Measurements from ENCODE around the gene CTCFL. TPM values are rescaled to one million over a fixed set of nuclear protein-coding genes. Genes with fewer than 3 reads are reported as not detected.

CTCFL gene
- total and polyA plus RNA-seq, 2 donors (not counting 3 experiments of a cell fraction or from before 2014, with no cell fraction given), result not detected

GRCh38 chr20:57448764-57449354 is 76.1 kb downstream of the CTCFL start:
- intact Hi-C loops (cut with micrococcal nuclease), result no loop called here
- H3K4me3 ChIP-seq (replicated peaks in 1 of 3; ENCODE audit: insufficient read depth in 1 of 3, low read depth in 1 of 3, low read length in 3 of 3), result no peak overlapping the region
- no TSS peak for BruUV-seq (replicated peaks)
- CTCF ChIA-PET, result interaction anchor here (1.0 kb wide), 1 partner anchor 16 kb away, joined by 3 read pairs; no protein-coding TSS in a partner anchor
- H3K27me3 ChIP-seq (ENCODE audit: control insufficient read depth in 2 of 2, insufficient read depth in 2 of 2, low read length in 2 of 2), result no peaks in the 10 kb centered on the region
- FAIRE-seq (no peak), DNase-seq (ENCODE audit: low read depth, low spot score) (no peak)
- H3K9ac ChIP-seq (replicated peaks; ENCODE audit: extremely low read depth, insufficient read depth, low read length), result no peak overlapping the region
- H3K27ac ChIP-seq (ENCODE audit: insufficient read depth, low read depth, low read length), result no peak overlapping the region
- H3K4me1 ChIP-seq (ENCODE audit: control insufficient read depth, extremely low read depth, insufficient read depth, low read length), result no peaks in the 10 kb centered on the region
- no peaks in the 10 kb centered on the region for H3K36me3 ChIP-seq (ENCODE audit: control insufficient read depth in 2 of 2, extremely low read depth in 1 of 2, insufficient read depth in 2 of 2, low read length in 2 of 2)
- H2AFZ ChIP-seq (ENCODE audit: low read depth, low read length), result no peak overlapping the region
- no peaks in the 10 kb centered on the region for H4K20me1 ChIP-seq (replicated peaks; ENCODE audit: control insufficient read depth, extremely low read depth, insufficient read depth, low read length)
- POLR2A ChIA-PET, result no interaction called here
- no peak for TF ChIP-seq JUN (IDR thresholded peaks at IDR 0.05; ENCODE audit: borderline replicate concordance, insufficient read depth, insufficient read length, low read depth)
- H3K9me1 ChIP-seq (replicated peaks; ENCODE audit: control insufficient read depth, extremely low read depth, insufficient read depth, low read length), result no peaks in the 10 kb centered on the region
- H3K79me2 ChIP-seq (ENCODE audit: control insufficient read depth, insufficient read depth, low read length), result no peaks in the 10 kb centered on the region
- H3K4me2 ChIP-seq (ENCODE audit: insufficient read depth, low read length), result no peak overlapping the region
- dilution Hi-C loops (cut with MboI; ENCODE audit: extremely low pct_ligation_motif_present, low sequenced_read_pairs), result no loop called here
- H3K9me3 ChIP-seq (replicated peaks; ENCODE audit: control insufficient read depth, insufficient read depth, low read length), result no peaks in the 10 kb centered on the region

Other genes starting within 250 kb of the CTCFL start
- not detected in 2 replicates for gene SPO11, start 195.3 kb downstream of the CTCFL start, total RNA-seq
- gene SPO11, start 195.3 kb downstream of the CTCFL start, polyA plus RNA-seq, result not detected in 2 replicates
- 34.1 and 37.1 TPM in 2 replicates for gene RAE1, start 173.9 kb downstream of the CTCFL start, total RNA-seq
- 38.1 and 55.8 TPM in 2 replicates for gene RAE1, start 173.9 kb downstream of the CTCFL start, polyA plus RNA-seq
- gene RBM38, start 133.7 kb downstream of the CTCFL start, total RNA-seq, result 22.1 and 27.5 TPM in 2 replicates
- gene RBM38, start 133.7 kb downstream of the CTCFL start, polyA plus RNA-seq, result 37.4 and 49.0 TPM in 2 replicates
- gene PCK1, start 36.0 kb upstream of the CTCFL start, total RNA-seq, result not detected in 2 replicates
- not detected in 2 replicates for gene PCK1, start 36.0 kb upstream of the CTCFL start, polyA plus RNA-seq
- not detected in 2 replicates for gene ZBP1, start 95.3 kb upstream of the CTCFL start, total RNA-seq
- not detected in 2 replicates for gene ZBP1, start 95.3 kb upstream of the CTCFL start, polyA plus RNA-seq
- gene PMEPA1, start 184.9 kb upstream of the CTCFL start, total RNA-seq, result 31.6 and 47.1 TPM in 2 replicates
- gene PMEPA1, start 184.9 kb upstream of the CTCFL start, polyA plus RNA-seq, result 33.2 and 53.9 TPM in 2 replicates

Data from endothelial cell of umbilical vein (primary cell).